ENCODE data around the gene VENTX. TPM values are rescaled to one million over a fixed set of nuclear protein-coding genes. Genes with fewer than 3 reads are reported as not detected.

The VENTX gene
- total and polyA plus RNA-seq, 10 of the 15 experiments (the other 5 are each of a cell fraction or from before 2014, with no cell fraction given): 0.05 TPM; not detected in 9

GRCh38 chr10:133215586-133215985 is 22.1 kb upstream of the VENTX start (continued):
- TF ChIP-seq PRDM15 (CRISPR knock-in tag; IDR thresholded peaks at IDR 0.05): no peak

GRCh38 chr10:133216776-133217175 is 20.9 kb upstream of the VENTX start:
- Histone ChIP-seq H3K4me2 (ENCODE audit: control insufficient read depth, insufficient read depth) (no peak overlapping the region), H3K9ac (ENCODE audit: control insufficient read depth, insufficient read depth, low read length) (no peak overlapping the region), H3K4me3 (no peak overlapping the region), H2AFZ (ENCODE audit: control insufficient read depth, low read depth, low read length) (no peak overlapping the region), H3K36me3 (ENCODE audit: control insufficient read depth in 2 of 2, insufficient read depth in 2 of 2, low read length in 1 of 2) (no peaks in the 10 kb centered on the region), H3K27me3 (replicated peaks in 1 of 2; ENCODE audit: control insufficient read depth in 2 of 2, insufficient read depth in 2 of 2, low read length in 1 of 2) (no peaks in the 10 kb centered on the region), H3K4me1 (ENCODE audit: control insufficient read depth, insufficient read depth, low read length) (no peaks in the 10 kb centered on the region), H3K27ac (ENCODE audit: control insufficient read depth, insufficient read depth) (no peak overlapping the region), H3K79me2 (ENCODE audit: control insufficient read depth, insufficient read depth, low read length) (no peaks in the 10 kb centered on the region), H3K9me3 (replicated peaks; ENCODE audit: control insufficient read depth, insufficient read depth, low read length) (no peaks in the 10 kb centered on the region), H4K20me1 (ENCODE audit: control insufficient read depth, insufficient read depth) (no peaks in the 10 kb centered on the region)
- in situ Hi-C loops (cut with MboI) (no loop called here), intact Hi-C loops (cut with micrococcal nuclease; ENCODE audit: unreplicated experiment) (no loop called here)
- BruUV-seq (replicated peaks): no TSS peak
- ChIA-PET SMC1A (ENCODE audit: uncharacterized antibody, unreplicated experiment) (no interaction called here), CTCF (no interaction called here), POLR2A (no interaction called here), RAD21 (ENCODE audit: unreplicated experiment) (no interaction called here)
- no peak for DNase-seq (ENCODE audit: low read depth, low spot score)
- no peak for FAIRE-seq
- no peak for ATAC-seq
- TF ChIP-seq RAD21 (IDR thresholded peaks at IDR 0.05; ENCODE audit: insufficient read depth, low read depth, low read length) (no peak), IKZF2 (IDR thresholded peaks at IDR 0.05) (no peak), SMARCA5 (IDR thresholded peaks at IDR 0.05) (no peak), GABPA (IDR thresholded peaks at IDR 0.05; ENCODE audit: low read depth) (no peak), CBFB (IDR thresholded peaks at IDR 0.05; ENCODE audit: low read depth) (no peak), PAX8 (IDR thresholded peaks at IDR 0.05) (no peak), PBX3 (IDR thresholded peaks at IDR 0.05; ENCODE audit: insufficient replicate concordance, low read depth, low read length) (no peak), RAD51 (IDR thresholded peaks at IDR 0.05) (no peak), YBX1 (IDR thresholded peaks at IDR 0.05) (no peak), ZNF24 (IDR thresholded peaks at IDR 0.05) (no peak), RFX5 (IDR thresholded peaks at IDR 0.05; ENCODE audit: low read depth, low read length) (no peak), CREM (IDR thresholded peaks at IDR 0.05; ENCODE audit: low read depth) (no peak), CBX3 (IDR thresholded peaks at IDR 0.05; ENCODE audit: borderline replicate concordance, low read depth) (no peak), NFIC (IDR thresholded peaks at IDR 0.05; ENCODE audit: low read depth, low read length) (no peak), ASH2L (IDR thresholded peaks at IDR 0.05; ENCODE audit: borderline replicate concordance, low read depth) (no peak), TARDBP (IDR thresholded peaks at IDR 0.05; ENCODE audit: borderline replicate concordance) (no peak)
- 64% methylated on average over 26 of the region's 26 CpGs for whole genome bisulfite sequencing (ENCODE audit: insufficient coverage, insufficient replicate concordance, low lambda C conversion rate, missing lambda C conversion rate)
